Measurements from ENCODE around the gene DUSP8. TPM values are rescaled to one million over a fixed set of nuclear protein-coding genes. Genes with fewer than 3 reads are reported as not detected.

DUSP8 gene
- total and polyA plus RNA-seq, 9 of the 15 experiments (the other 6 are each of a cell fraction or from before 2014, with no cell fraction given) = 0.14 to 2.0 (median 0.86) TPM; not detected in 2

DNA sequence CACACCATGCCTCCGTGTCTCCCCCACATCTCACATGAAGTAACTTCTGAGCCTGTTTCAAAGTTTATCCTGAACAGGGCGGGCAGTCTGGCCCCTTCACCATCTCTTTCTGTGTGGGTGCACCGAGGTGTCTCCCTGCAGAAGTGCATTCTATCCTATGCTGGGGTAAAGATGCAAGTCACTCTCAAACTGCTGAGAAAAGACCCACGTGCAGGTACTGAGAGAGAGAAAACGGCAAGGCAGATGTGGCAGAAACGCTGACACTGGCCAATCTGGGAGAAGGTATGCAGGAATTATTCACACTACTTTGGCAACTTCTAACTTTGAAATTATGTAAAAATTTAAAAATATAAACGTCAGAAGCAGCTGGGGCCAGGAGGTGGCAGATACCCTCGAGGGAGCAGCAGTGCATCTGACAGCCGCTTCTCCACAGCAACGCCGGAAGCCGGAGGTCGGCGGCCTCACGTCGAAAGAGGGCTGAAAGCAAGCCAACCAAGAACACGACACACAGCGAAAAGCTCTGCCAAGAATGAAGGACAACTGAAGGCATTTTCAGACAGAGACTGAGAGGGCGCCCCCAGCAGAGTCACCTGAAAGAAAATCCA lies 51.3 kb downstream of the DUSP8 start:
- H3K4me3 ChIP-seq = no peak overlapping the region
- intact Hi-C loops (cut with micrococcal nuclease) (no loop called here), in situ Hi-C loops (cut with MboI) (no loop called here)
- H3K36me3 ChIP-seq (ENCODE audit: control insufficient read depth, insufficient read depth, low read length) = no peaks in the 10 kb centered on the region
- no peak overlapping the region; the same call in 1 of the 2 replicates for H2AFZ ChIP-seq (ENCODE audit: low read depth, low read length)
- H3K9me3 ChIP-seq (replicated peaks; ENCODE audit: control insufficient read depth, insufficient read depth, low read depth, low read length) = no peaks in the 10 kb centered on the region
- CTCF ChIA-PET (ENCODE audit: low intra/inter-chr PET ratio) = no interaction called here
- H3K27me3 ChIP-seq (ENCODE audit: control insufficient read depth in 2 of 2, insufficient read depth in 2 of 2, low read length in 2 of 2) = no peaks in the 10 kb centered on the region
- ATAC-seq (peak; percentile 43), FAIRE-seq (peak; percentile 89), DNase-seq (ENCODE audit: extremely low read depth in 1 of 4, low spot score in 3 of 4) (peak in 3 of 4 experiments; percentile 54 to 72 (median 66))
- peaks cover 57% of the 10 kb centered on the region for H4K20me1 ChIP-seq (replicated peaks; ENCODE audit: control insufficient read depth, insufficient read depth, low read length)
- POLR2A ChIA-PET = interaction anchor here (0.6 to 1.0 kb wide), 4 partner anchors 9 to 596 kb away, joined by 3 to 7 read pairs (median 4); no protein-coding TSS in a partner anchor
- peaks cover 17 to 52% of the 10 kb centered on the region in 2 experiments for H3K4me1 ChIP-seq (replicated peaks in 1 of 2; ENCODE audit: control insufficient read depth in 2 of 2, insufficient read depth in 2 of 2, low read length in 2 of 2)
- H3K79me2 ChIP-seq (ENCODE audit: control insufficient read depth, insufficient read depth, low read length) = peaks cover 21% of the 10 kb centered on the region
- H3K4me2 ChIP-seq (ENCODE audit: insufficient read depth, low read length) = peak overlapping the region; percentile 59
- no TSS peak for BruUV-seq (replicated peaks)
- H3K27ac ChIP-seq (ENCODE audit: extremely low read depth, low read depth, low read length) = peak overlapping the region; percentile 29; the same call in 1 of the 3 replicates
- H3K9me1 ChIP-seq (ENCODE audit: control insufficient read depth, insufficient read depth, low read length) = peaks cover 4% of the 10 kb centered on the region
- 13% methylated on average over 19 of the region's 19 CpGs for WGBS (ENCODE audit: insufficient coverage, low coverage, missing lambda C conversion rate)
- H3K9ac ChIP-seq (ENCODE audit: insufficient read depth in 1 of 2, low read depth in 2 of 2, low read length in 2 of 2) = peak overlapping the region in 1 of 2 experiments; percentile 41; a peak in 3 of 4 replicates
- TF ChIP-seq ZNF778 (CRISPR knock-in tag; IDR thresholded peaks at IDR 0.05) (no peak), ZNF696 (CRISPR knock-in tag; conservative IDR thresholded peaks at IDR 0.05) (no peak), PURB (CRISPR knock-in tag; IDR thresholded peaks at IDR 0.05; ENCODE audit: low read depth) (no peak), NBN (IDR thresholded peaks at IDR 0.05; ENCODE audit: low read depth) (no peak), TBP (optimal IDR thresholded peaks at IDR 0.05; ENCODE audit: low read depth, low read length) (no peak), BACH1 (tag; IDR thresholded peaks at IDR 0.05) (no peak), ZNF41 (CRISPR knock-in tag; conservative IDR thresholded peaks at IDR 0.05) (no peak), MCM2 (IDR thresholded peaks at IDR 0.05; ENCODE audit: low read depth) (no peak), POLR3A (IDR thresholded peaks at IDR 0.05; ENCODE audit: borderline replicate concordance, extremely low read depth, insufficient read depth, insufficient read length) (no peak), CLOCK (CRISPR knock-in tag; IDR thresholded peaks at IDR 0.05; ENCODE audit: borderline replicate concordance) (no peak), EGR1 (conservative IDR thresholded peaks at IDR 0.05) (peak; percentile 37)
- TF ChIP-seq, protein P1, sequence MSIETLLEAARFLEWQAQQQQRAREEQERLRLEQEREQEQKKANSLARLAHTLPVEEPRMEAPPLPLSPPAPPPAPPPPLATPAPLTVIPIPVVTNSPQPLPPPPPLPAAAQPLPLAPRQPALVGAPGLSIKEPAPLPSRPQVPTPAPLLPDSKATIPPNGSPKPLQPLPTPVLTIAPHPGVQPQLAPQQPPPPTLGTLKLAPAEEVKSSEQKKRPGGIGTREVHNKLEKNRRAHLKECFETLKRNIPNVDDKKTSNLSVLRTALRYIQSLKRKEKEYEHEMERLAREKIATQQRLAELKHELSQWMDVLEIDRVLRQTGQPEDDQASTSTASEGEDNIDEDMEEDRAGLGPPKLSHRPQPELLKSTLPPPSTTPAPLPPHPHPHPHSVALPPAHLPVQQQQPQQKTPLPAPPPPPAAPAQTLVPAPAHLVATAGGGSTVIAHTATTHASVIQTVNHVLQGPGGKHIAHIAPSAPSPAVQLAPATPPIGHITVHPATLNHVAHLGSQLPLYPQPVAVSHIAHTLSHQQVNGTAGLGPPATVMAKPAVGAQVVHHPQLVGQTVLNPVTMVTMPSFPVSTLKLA (conservative IDR thresholded peaks at IDR 0.05) = peak; percentile 47 to 76
- TF ChIP-seq, protein P2, sequence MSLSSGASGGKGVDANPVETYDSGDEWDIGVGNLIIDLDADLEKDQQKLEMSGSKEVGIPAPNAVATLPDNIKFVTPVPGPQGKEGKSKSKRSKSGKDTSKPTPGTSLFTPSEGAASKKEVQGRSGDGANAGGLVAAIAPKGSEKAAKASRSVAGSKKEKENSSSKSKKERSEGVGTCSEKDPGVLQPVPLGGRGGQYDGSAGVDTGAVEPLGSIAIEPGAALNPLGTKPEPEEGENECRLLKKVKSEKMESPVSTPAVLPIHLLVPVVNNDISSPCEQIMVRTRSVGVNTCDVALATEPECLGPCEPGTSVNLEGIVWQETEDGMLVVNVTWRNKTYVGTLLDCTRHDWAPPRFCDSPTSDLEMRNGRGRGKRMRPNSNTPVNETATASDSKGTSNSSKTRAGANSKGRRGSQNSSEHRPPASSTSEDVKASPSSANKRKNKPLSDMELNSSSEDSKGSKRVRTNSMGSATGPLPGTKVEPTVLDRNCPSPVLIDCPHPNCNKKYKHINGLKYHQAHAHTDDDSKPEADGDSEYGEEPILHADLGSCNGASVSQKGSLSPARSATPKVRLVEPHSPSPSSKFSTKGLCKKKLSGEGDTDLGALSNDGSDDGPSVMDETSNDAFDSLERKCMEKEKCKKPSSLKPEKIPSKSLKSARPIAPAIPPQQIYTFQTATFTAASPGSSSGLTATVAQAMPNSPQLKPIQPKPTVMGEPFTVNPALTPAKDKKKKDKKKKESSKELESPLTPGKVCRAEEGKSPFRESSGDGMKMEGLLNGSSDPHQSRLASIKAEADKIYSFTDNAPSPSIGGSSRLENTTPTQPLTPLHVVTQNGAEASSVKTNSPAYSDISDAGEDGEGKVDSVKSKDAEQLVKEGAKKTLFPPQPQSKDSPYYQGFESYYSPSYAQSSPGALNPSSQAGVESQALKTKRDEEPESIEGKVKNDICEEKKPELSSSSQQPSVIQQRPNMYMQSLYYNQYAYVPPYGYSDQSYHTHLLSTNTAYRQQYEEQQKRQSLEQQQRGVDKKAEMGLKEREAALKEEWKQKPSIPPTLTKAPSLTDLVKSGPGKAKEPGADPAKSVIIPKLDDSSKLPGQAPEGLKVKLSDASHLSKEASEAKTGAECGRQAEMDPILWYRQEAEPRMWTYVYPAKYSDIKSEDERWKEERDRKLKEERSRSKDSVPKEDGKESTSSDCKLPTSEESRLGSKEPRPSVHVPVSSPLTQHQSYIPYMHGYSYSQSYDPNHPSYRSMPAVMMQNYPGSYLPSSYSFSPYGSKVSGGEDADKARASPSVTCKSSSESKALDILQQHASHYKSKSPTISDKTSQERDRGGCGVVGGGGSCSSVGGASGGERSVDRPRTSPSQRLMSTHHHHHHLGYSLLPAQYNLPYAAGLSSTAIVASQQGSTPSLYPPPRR (CRISPR knock-in tag; IDR thresholded peaks at IDR 0.05; ENCODE audit: borderline replicate concordance) = no peak
